ENCODE data around the gene RFX8. TPM values are rescaled to one million over a fixed set of nuclear protein-coding genes. Genes with fewer than 3 reads are reported as not detected.
A peak's percentile ranks its signal among the peaks of the same experiment; 100 is the strongest.

RFX8 gene
- total and polyA plus RNA-seq, 9 of the 15 experiments (the other 6 are each of a cell fraction or from before 2014, with no cell fraction given) = not detected

GRCh38 chr2:101360232-101360631 lies 114.7 kb downstream of the RFX8 start:
- in situ Hi-C loops (cut with MboI) (no loop called here), intact Hi-C loops (cut with micrococcal nuclease) (no loop called here)
- no peak overlapping the region for H3K9ac ChIP-seq (ENCODE audit: insufficient read depth in 1 of 2, low read depth in 2 of 2, low read length in 2 of 2)
- POLR2A ChIA-PET = interaction anchor here (0.8 to 1.2 kb wide), 2 partner anchors 9 to 14 kb away, joined by 3 read pairs; no protein-coding TSS in a partner anchor
- ATAC-seq (no peak), FAIRE-seq (no peak), DNase-seq (ENCODE audit: extremely low read depth in 1 of 4, low spot score in 3 of 4) (no peak)
- WGBS (ENCODE audit: insufficient coverage, low coverage, missing lambda C conversion rate) = 3% methylated on average over 4 of the region's 4 CpGs
- no peaks in the 10 kb centered on the region for H3K36me3 ChIP-seq (ENCODE audit: control insufficient read depth, insufficient read depth, low read length)
- no peaks in the 10 kb centered on the region for H3K79me2 ChIP-seq (ENCODE audit: control insufficient read depth, insufficient read depth, low read length)
- H3K9me3 ChIP-seq (replicated peaks; ENCODE audit: control insufficient read depth, insufficient read depth, low read depth, low read length) = no peaks in the 10 kb centered on the region
- H4K20me1 ChIP-seq (replicated peaks; ENCODE audit: control insufficient read depth, insufficient read depth, low read length) = no peaks in the 10 kb centered on the region
- H2AFZ ChIP-seq (ENCODE audit: low read depth, low read length) = no peak overlapping the region
- no peak overlapping the region for H3K4me3 ChIP-seq
- BruUV-seq (replicated peaks) = no TSS peak
- H3K27ac ChIP-seq (ENCODE audit: extremely low read depth, low read depth, low read length) = no peak overlapping the region
- H3K4me1 ChIP-seq (replicated peaks in 1 of 2; ENCODE audit: control insufficient read depth in 2 of 2, insufficient read depth in 2 of 2, low read length in 2 of 2) = no peaks in the 10 kb centered on the region
- CTCF ChIA-PET (ENCODE audit: low intra/inter-chr PET ratio) = no interaction called here
- H3K9me1 ChIP-seq (ENCODE audit: control insufficient read depth, insufficient read depth, low read length) = no peaks in the 10 kb centered on the region
- H3K4me2 ChIP-seq (ENCODE audit: insufficient read depth, low read length) = no peak overlapping the region
- H3K27me3 ChIP-seq (ENCODE audit: control insufficient read depth in 2 of 2, insufficient read depth in 2 of 2, low read length in 2 of 2) = peaks cover 12 to 43% of the 10 kb centered on the region in 2 experiments
- no peak for TF ChIP-seq ZNF398 (CRISPR knock-in tag; IDR thresholded peaks at IDR 0.05)
- TF ChIP-seq ASH1L (IDR thresholded peaks at IDR 0.05; ENCODE audit: borderline replicate concordance, low read depth, partially characterized antibody) = no peak
- TF ChIP-seq ZNF518B (CRISPR knock-in tag; IDR thresholded peaks at IDR 0.05) = no peak
- TF ChIP-seq FOSL1 (tag; conservative IDR thresholded peaks at IDR 0.05) = peak; percentile 30; the same call in 1 of the 2 replicates
- 0 out of 4 replicates have a peak, but pooled peaks of 1 of the 2 experiments have one; percentile 45 for TF ChIP-seq KDM1A (IDR thresholded peaks at IDR 0.05)
- TF ChIP-seq HBP1 (CRISPR knock-in tag; IDR thresholded peaks at IDR 0.05) = no peak
- TF ChIP-seq HDGF (IDR thresholded peaks at IDR 0.05) = no peak
- TF ChIP-seq RCOR1 (IDR thresholded peaks at IDR 0.05; ENCODE audit: borderline replicate concordance in 1 of 2, low read depth in 2 of 2, low read length in 2 of 2) = no peak
- TF ChIP-seq ZNF174 (CRISPR knock-in tag; IDR thresholded peaks at IDR 0.05) = no peak

All from K562 (cell line).